HG02798 (cell line): Measurements from ENCODE around the gene SNAPC2.
"Not testable (repeated sequence)": the region's sequence is repeated elsewhere in the genome, so short reads cannot be mapped to it uniquely, and the experiment has no call there.

Source experiments
- ATAC-seq: cut with Tn5 transposase; IDR thresholded peaks from one replicate; pipeline ENCODE4 v1.9.1; 2021; ENCODE audit warnings: mild to moderate bottlenecking; ENCODE audit not compliant: unreplicated experiment, poor library complexity

SNAPC2 gene

GRCh38 chr19:7888145-7888825 is 31.9 kb upstream of the SNAPC2 start, which contains the start of gene LRRC8E:
TSS of gene LRRC8E (plus strand) at chr19:7888510. CDS start at chr19:7895604, 7,094 bp downstream.
- no peak for ATAC-seq

DNA sequence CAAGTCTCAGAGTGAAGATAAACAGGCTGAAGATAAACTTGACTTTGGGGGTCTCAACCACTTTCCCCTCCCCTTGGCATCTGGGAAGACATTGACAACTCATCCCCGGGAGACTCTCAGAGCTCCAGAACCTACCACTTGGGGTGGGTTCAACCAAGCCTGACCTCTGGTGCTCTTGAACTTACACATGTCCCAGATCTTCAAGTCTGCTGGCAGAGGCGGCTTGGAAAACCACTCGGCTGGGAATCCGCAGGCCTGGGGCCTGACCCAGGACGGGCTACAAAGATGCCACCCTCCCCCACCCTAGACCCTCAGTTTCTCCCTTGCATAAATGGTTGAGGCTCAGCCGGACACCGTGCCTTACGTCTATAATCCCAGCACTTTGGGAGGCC is 31.3 kb upstream of the SNAPC2 start:
- no peak for ATAC-seq

DNA sequence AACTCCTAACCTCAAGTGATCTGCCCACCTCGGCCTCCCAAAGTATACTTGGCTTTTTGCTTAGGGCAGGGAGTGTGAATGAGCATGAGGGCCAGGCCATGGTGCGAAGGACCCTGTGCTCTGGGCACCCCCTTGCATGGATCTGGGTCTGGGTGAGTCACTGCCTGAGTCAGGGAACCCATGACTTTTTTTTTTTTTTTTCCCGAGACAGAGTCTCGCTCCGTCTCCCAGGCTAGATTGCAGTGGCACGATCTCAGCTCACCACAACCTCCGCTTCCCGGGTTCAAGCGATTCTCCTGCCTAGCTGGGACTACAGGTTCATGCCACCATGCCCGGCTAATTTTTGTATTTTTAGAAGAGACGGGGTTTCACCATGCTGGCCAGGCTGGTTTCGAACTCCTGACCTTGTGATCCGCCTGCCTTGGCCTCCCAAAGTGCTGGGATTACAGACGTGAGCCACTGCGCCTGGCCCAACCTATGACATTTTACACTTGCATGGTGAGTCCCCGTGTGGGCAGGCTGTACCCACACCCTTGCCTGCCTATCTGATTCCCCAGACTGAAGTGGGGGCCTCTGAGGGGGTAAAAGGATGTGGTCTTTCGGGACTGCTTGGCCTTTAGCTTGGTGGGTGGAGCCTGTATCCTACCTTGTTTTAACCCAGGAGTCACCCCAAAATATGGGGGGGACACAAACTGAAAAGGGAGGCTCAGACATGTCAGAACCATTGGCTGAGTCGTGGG is 26.6 kb upstream of the SNAPC2 start:
- not testable (repeated sequence) for ATAC-seq

DNA sequence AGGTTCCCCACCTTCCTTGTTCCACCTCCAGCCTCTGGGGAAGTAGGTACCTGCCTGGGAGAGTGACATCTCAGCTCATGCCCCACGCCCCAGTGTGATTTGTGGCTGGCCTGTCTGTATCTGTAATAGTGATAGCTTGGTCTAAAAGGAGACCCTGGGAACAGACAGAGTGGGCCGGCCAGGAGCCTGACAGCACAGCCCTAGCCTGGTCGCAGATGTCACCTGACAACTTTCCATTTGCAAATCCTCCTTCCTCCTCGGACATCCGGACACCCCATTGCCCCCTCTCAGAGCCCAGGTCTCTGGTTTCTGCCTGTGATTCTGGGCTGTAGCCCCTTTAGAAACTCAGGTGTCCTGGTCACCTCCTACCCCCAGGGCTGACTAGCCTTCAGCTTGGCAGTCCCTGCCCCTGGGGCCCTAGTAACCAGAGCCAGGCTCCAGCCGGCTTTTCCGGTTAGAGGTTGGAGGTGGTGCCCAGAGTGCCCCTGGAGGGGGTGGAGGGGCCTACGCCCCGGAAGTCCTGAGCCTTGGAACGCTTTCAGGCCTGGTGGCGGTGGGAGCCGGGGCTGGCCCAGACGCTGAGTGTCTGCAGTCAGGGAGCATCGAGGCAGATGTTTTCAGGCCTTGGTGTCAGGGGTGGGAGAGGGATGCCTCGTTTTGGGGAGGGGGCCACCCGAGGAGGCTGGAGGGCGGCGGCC is 25.4 kb upstream of the SNAPC2 start:
- ATAC-seq = no peak

DNA sequence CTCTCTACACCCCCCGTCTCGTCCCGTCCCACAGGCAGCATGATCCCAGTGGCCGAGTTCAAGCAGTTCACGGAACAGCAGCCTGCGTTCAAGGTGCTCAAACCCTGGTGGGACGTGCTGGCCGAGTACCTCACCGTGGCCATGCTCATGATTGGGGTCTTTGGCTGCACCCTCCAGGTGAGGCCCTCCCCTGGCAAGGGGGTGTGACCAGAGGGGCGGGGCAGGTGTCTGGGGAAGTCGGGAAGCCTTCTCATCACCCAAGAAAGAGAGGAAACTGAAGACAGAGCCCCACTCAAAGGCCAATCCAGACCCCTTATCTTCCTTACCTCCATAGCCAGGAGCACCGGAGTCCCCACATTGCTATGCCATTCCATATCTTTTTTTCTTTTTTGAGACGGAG is 24.6 kb upstream of the SNAPC2 start:
- ATAC-seq = no peak

DNA sequence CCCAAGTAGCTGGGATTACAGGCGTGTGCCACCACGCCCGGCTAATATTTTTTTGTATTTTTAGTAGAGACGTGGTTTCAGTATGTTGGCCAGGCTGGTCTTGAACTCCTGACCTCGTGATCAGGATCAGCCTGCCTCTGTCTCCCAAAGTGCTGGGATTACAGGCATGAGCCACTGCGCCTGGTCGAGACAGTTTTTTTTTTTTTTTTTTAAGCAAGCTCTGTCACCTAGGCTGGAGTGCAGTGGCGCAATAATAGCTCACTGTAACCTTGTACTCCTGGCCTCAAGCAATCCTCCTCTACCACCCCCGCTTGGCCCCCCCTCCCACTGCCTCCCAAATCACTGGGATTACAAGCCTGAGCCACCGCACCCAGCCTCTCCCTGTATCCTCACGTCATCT is 22.8 kb upstream of the SNAPC2 start:
- no peak for ATAC-seq

- ATAC-seq = no peak
Measured at GRCh38 chr19:7898967-7899366, 21.2 kb upstream of the SNAPC2 start.

DNA sequence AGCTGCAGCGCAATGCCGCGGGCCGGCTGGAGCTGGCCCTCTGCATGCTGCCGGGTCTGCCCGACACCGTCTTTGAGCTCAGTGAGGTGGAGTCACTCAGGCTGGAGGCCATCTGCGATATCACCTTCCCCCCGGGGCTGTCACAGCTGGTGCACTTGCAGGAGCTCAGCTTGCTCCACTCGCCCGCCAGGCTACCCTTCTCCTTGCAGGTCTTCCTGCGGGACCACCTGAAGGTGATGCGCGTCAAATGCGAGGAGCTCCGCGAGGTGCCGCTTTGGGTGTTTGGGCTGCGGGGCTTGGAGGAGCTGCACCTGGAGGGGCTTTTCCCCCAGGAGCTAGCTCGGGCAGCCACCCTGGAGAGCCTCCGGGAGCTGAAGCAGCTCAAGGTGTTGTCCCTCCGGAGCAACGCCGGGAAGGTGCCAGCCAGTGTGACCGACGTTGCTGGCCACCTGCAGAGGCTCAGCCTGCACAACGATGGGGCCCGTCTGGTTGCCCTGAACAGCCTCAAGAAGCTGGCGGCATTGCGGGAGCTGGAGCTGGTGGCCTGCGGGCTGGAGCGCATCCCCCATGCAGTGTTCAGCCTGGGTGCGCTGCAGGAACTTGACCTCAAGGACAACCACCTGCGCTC is 20.3 kb upstream of the SNAPC2 start:
- no peak for ATAC-seq

DNA sequence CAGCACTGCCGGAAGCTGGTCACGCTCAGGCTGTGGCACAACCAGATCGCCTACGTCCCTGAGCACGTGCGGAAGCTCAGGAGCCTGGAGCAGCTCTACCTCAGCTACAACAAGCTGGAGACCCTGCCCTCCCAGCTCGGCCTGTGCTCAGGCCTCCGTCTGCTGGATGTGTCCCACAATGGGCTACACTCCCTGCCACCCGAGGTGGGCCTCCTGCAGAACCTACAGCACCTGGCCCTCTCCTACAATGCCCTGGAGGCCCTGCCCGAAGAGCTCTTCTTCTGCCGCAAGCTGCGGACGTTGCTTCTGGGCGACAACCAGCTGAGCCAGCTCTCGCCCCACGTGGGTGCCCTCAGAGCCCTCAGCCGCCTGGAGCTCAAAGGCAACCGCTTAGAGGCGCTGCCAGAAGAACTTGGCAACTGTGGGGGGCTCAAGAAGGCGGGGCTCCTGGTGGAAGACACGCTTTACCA is 19.7 kb upstream of the SNAPC2 start:
- ATAC-seq = no peak

GRCh38 chr19:7900931-7901330 is 19.2 kb upstream of the SNAPC2 start:
- no peak for ATAC-seq

- no peak for ATAC-seq
Measured at GRCh38 chr19:7901337-7901736, 18.8 kb upstream of the SNAPC2 start.

DNA sequence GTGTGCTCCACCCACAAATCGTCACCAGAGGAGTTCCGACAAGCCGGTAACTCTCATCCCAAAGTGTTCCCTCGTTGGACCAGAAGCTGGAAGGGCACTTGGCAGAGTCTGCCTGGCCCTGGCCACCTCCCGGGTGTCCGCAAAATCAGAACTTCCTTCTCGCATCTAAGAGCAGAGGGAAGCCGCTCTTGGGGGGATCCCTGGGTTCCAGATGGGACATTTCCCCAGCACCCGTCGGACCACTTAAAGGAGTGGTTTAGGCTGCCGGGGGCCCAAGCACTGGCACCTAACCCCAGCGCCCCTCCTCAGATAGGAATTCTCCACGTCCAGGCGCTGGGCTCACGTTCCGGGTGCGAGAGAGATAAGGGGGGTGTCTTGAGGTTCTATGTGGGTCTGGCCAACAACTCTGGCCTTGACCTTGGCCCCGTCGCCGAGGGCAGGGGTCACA is 17.3 kb upstream of the SNAPC2 start:
- no peak for ATAC-seq

DNA sequence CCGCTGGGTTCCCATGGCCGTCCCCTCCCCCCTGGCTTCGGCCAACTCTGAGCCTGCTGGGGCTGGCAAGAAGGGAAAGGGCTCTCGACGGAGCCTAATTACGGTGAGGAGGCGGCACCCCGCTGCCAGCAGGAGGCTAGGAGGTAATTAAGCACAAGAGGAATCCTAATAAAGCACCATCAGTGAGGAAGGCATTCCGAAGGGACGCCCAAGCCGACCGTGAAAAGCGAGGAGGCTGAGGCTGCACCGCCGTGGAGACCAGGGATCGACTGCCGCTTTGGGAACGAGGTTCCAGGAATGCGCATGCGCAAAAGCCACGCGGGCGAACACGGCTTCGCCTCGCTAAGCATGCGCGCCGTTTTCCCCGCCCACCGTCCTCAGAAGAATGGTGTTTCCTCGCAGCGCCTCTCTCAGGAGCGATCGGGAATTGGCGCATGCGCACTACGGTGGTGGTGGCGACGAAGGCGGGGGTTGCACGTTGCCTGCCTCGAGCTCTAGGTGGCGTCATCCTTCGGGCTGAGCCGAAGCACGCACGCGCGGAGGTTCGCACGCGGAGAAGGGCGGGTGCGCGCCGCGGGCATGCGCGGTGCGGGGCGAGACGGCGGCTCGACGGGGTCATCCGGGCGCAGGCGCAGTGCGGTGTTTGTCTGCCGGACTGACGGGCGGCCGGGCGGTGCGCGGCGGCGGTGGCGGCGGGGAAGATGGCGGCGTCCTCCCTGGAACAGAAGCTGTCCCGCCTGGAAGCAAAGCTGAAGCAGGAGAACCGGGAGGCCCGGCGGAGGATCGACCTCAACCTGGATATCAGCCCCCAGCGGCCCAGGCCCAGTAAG is 16.7 kb upstream of the SNAPC2 start, which contains the start of gene MAP2K7:
Gene MAP2K7 (plus strand): TSS at position 634 of the 830 bp plus-strand sequence. CDS start 68 bp downstream, at position 702.
- peak; percentile 87 for ATAC-seq

DNA sequence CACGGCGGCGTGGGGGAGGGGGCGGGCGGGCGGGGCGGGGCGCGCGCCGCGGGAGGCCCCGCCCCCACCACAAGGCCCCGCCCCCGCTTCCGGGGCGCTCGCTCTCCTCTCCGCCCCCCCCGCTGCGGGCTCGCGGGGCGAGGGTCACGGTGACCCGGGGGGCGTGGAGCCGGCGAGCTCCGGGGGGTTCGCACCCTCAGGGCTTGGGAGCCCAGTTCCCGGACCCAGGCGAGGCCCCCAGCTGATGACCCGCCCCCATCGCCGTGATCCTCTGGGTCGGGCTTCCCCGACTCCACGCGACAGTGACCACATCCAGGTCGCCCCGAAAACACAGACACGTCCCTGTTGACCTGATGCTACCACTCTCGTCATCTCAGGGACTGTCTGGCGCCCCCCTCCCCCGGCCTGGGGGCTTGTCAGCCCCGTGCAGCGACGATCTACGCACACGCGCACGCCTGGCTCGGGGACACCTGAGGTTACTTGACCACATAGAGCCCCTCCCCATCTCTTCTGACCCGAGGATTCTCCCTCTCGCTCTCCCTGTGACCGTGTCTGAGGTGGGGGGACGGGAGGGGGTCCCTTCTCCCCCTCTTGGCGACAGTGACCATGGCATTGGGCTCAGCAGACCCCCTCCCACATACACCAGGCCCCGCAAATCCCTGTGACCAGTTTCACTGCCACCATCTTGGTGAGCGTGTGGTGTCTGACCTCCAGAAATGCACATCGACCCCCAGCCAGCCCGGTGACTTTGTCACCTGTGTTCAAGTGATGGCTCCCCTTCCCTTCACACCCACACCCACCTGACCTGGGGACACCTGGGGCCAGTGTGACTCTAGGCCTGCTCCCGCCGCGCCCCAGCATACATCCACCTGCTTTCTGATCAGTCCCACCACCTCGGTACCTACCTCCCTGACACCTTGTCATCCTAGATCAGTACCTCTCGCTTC is 15.8 kb upstream of the SNAPC2 start:
- peak; percentile 42 for ATAC-seq

DNA sequence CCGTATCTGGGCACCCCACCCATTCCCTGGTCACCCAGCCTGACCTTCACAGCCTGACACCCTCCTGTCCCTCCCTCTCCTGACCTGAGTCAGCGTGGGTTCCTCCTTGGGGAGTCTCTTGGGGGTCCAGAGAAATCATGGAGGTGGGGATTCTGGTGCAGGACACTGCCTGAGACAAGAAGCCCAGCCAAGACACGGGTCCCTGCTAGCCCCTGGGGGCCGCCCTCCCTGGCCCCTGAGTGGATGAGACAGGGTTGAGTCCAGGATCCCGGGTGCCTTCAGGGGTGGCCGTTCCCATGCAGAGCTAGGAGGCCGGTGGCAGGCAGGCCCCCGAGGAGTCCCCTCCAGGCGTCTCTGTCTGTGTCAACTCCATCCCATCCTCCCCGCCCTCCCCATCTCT is 14.9 kb upstream of the SNAPC2 start:
- ATAC-seq = no peak

- no peak for ATAC-seq
Measured at GRCh38 chr19:7905859-7906258, 14.3 kb upstream of the SNAPC2 start.

GRCh38 chr19:7907122-7907521 is 13.0 kb upstream of the SNAPC2 start:
- ATAC-seq = no peak

- ATAC-seq = no peak
Measured at GRCh38 chr19:7907544-7907943, 12.6 kb upstream of the SNAPC2 start.
